ENCODE results near the gene MAD1L1. TPM values are rescaled to one million over a fixed set of nuclear protein-coding genes. Genes with fewer than 3 reads are reported as not detected.

The MAD1L1 gene
- total and polyA plus RNA-seq, 7 experiments from 2014 or later: 112 to 314 (median 136) TPM

- no peak overlapping the region for H3K27ac ChIP-seq (ENCODE audit: low read depth, low read length)
- peaks cover 0 to 70% (median 0%) of the 10 kb centered on the region in 3 experiments for H3K36me3 ChIP-seq (ENCODE audit: control insufficient read depth in 2 of 3, insufficient read depth in 3 of 3, low read length in 3 of 3)
- no peak overlapping the region for H3K4me3 Mint-ChIP-seq
- POLR2A ChIA-PET: no interaction called here
- H3K9me3 ChIP-seq (ENCODE audit: control insufficient read depth in 2 of 3, low read length in 3 of 3): no peaks in the 10 kb centered on the region
- no peaks in the 10 kb centered on the region for H3K4me1 ChIP-seq (ENCODE audit: control insufficient read depth in 2 of 2, insufficient read depth in 2 of 2, low read length in 2 of 2)
- H3K9me3 Mint-ChIP-seq: no peaks in the 10 kb centered on the region
- intact Hi-C loops (cut with micrococcal nuclease): no loop called here
- CTCF ChIA-PET: no interaction called here
- peaks cover 0 to 6% (median 0%) of the 10 kb centered on the region in 5 donors for H3K36me3 Mint-ChIP-seq
- H3K27ac Mint-ChIP-seq: peak overlapping the region in 4 of 9 donors; percentile 25 to 56 (median 34)
- no peak overlapping the region for H3K4me3 ChIP-seq (ENCODE audit: low read length)
- DNase-seq: no peak
- H3K4me1 Mint-ChIP-seq: peaks cover 2 to 24% (median 7%) of the 10 kb centered on the region in 7 donors
- no peaks in the 10 kb centered on the region for H3K27me3 ChIP-seq (ENCODE audit: control insufficient read depth in 2 of 2, insufficient read depth in 2 of 2, low read length in 2 of 2)
- H3K27me3 Mint-ChIP-seq: no peaks in the 10 kb centered on the region
- ATAC-seq: no peak
Observed at GRCh38 chr7:1910081-1910685, 322.6 kb downstream of the MAD1L1 start.

- intact Hi-C loops (cut with micrococcal nuclease): no loop called here
Observed at GRCh38 chr7:1909476-1909875, 323.3 kb downstream of the MAD1L1 start.

GRCh38 chr7:1908823-1909420 is 323.8 kb downstream of the MAD1L1 start:
- Histone ChIP-seq H3K36me3 (ENCODE audit: control insufficient read depth in 2 of 3, insufficient read depth in 3 of 3, low read length in 3 of 3) (peaks cover 0 to 60% (median 0%) of the 10 kb centered on the region in 3 experiments), H3K4me1 (ENCODE audit: control insufficient read depth in 2 of 2, insufficient read depth in 2 of 2, low read length in 2 of 2) (no peaks in the 10 kb centered on the region), H3K4me3 (ENCODE audit: low read length) (no peak overlapping the region), H3K9me3 (ENCODE audit: control insufficient read depth in 2 of 3, low read length in 3 of 3) (no peaks in the 10 kb centered on the region), H3K27ac (ENCODE audit: low read depth, low read length) (no peak overlapping the region), H3K27me3 (ENCODE audit: control insufficient read depth in 2 of 2, insufficient read depth in 2 of 2, low read length in 2 of 2) (no peaks in the 10 kb centered on the region)
- Mint-ChIP-seq H3K4me3 (no peak overlapping the region), H3K27me3 (no peaks in the 10 kb centered on the region), H3K27ac (peak overlapping the region in 2 of 9 donors; percentile 26 to 74), H3K9me3 (no peaks in the 10 kb centered on the region), H3K36me3 (peaks cover 0 to 5% (median 0%) of the 10 kb centered on the region in 5 donors), H3K4me1 (peaks cover 2 to 24% (median 7%) of the 10 kb centered on the region in 7 donors)
- ChIA-PET CTCF (no interaction called here), POLR2A (no interaction called here)
- intact Hi-C loops (cut with micrococcal nuclease): no loop called here
- ATAC-seq: no peak
- no peak for DNase-seq

More at GRCh38 chr7:1909476-1909875, 323.3 kb downstream of the MAD1L1 start:
- H3K4me1 Mint-ChIP-seq: peaks cover 2 to 24% (median 7%) of the 10 kb centered on the region in 7 donors
- H3K4me1 ChIP-seq (ENCODE audit: control insufficient read depth in 2 of 2, insufficient read depth in 2 of 2, low read length in 2 of 2): no peaks in the 10 kb centered on the region
- H3K27ac ChIP-seq (ENCODE audit: low read depth, low read length): no peak overlapping the region
- H3K4me3 ChIP-seq (ENCODE audit: low read length): no peak overlapping the region
- H3K27ac Mint-ChIP-seq: peak overlapping the region in 4 of 9 donors; percentile 17 to 42 (median 26)
- peaks cover 0 to 66% (median 0%) of the 10 kb centered on the region in 3 experiments for H3K36me3 ChIP-seq (ENCODE audit: control insufficient read depth in 2 of 3, insufficient read depth in 3 of 3, low read length in 3 of 3)
- no peaks in the 10 kb centered on the region for H3K27me3 ChIP-seq (ENCODE audit: control insufficient read depth in 2 of 2, insufficient read depth in 2 of 2, low read length in 2 of 2)
- no peak for DNase-seq
- POLR2A ChIA-PET: no interaction called here
- H3K9me3 Mint-ChIP-seq: no peaks in the 10 kb centered on the region
- H3K9me3 ChIP-seq (ENCODE audit: control insufficient read depth in 2 of 3, low read length in 3 of 3): no peaks in the 10 kb centered on the region
- H3K36me3 Mint-ChIP-seq: peaks cover 0 to 5% (median 0%) of the 10 kb centered on the region in 5 donors
- H3K27me3 Mint-ChIP-seq: no peaks in the 10 kb centered on the region
- ATAC-seq: no peak
- no peak overlapping the region for H3K4me3 Mint-ChIP-seq
- CTCF ChIA-PET: no interaction called here

GRCh38 chr7:1907751-1908365 is 324.9 kb downstream of the MAD1L1 start:
- H3K27ac ChIP-seq (ENCODE audit: low read depth, low read length): no peak overlapping the region
- peaks cover 0 to 50% (median 0%) of the 10 kb centered on the region in 3 experiments for H3K36me3 ChIP-seq (ENCODE audit: control insufficient read depth in 2 of 3, insufficient read depth in 3 of 3, low read length in 3 of 3)
- intact Hi-C loops (cut with micrococcal nuclease): no loop called here
- Mint-ChIP-seq H3K27ac (peak overlapping the region in 2 of 9 donors; percentile 45 to 74), H3K4me3 (no peak overlapping the region), H3K9me3 (no peaks in the 10 kb centered on the region), H3K4me1 (peaks cover 0 to 24% (median 6%) of the 10 kb centered on the region in 7 donors), H3K27me3 (no peaks in the 10 kb centered on the region), H3K36me3 (peaks cover 0 to 4% (median 0%) of the 10 kb centered on the region in 5 donors)
- H3K27me3 ChIP-seq (ENCODE audit: control insufficient read depth in 2 of 2, insufficient read depth in 2 of 2, low read length in 2 of 2): no peaks in the 10 kb centered on the region
- no peak for DNase-seq
- ChIA-PET POLR2A (no interaction called here), CTCF (no interaction called here)
- no peaks in the 10 kb centered on the region for H3K9me3 ChIP-seq (ENCODE audit: control insufficient read depth in 2 of 3, low read length in 3 of 3)
- no peaks in the 10 kb centered on the region for H3K4me1 ChIP-seq (ENCODE audit: control insufficient read depth in 2 of 2, insufficient read depth in 2 of 2, low read length in 2 of 2)
- no peak for ATAC-seq
- H3K4me3 ChIP-seq (ENCODE audit: low read length): no peak overlapping the region

DNA sequence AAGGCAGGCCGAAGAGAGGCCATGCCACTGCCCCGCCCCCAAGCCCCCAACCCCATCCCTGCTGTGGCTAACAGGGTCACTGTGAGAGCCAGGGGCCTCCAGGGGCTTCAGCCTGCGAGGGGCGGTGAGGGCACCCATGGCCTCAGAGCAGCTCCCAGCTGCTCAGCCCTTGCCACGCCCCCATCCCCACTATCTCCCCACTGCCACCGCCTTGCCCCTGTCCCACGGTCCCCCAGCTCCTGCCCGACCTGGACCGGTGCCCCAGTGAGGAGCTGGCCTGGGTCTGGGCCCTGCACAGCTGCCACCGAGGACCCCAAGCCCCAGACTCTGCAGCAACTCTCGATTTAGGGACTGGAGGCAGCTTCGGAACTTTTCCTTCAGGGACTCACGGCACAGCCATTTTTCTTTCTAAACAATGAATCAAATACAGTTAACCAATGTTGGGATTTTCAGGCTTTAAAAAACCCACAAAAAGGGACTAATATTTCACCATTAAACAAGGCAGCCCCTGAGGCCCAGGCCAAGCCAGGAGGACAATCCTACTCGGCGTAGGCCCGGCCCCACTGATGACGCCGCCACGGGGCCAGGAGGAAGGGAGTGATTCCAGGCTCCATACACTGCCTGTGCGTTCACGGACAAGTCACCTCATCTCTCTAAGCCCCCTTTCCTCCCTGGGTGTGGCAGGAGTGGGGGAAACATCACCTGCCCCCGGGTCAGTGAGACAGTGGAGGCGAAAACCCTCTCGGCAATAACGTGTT is 325.6 kb downstream of the MAD1L1 start:
- ATAC-seq: no peak
- Histone ChIP-seq H3K9me3 (ENCODE audit: control insufficient read depth in 2 of 3, low read length in 3 of 3) (no peaks in the 10 kb centered on the region), H3K4me1 (ENCODE audit: control insufficient read depth in 2 of 2, insufficient read depth in 2 of 2, low read length in 2 of 2) (no peaks in the 10 kb centered on the region), H3K27ac (ENCODE audit: low read depth, low read length) (no peak overlapping the region), H3K4me3 (ENCODE audit: low read length) (no peak overlapping the region), H3K36me3 (ENCODE audit: control insufficient read depth in 2 of 3, insufficient read depth in 3 of 3, low read length in 3 of 3) (peaks cover 0 to 47% (median 0%) of the 10 kb centered on the region in 3 experiments), H3K27me3 (ENCODE audit: control insufficient read depth in 2 of 2, insufficient read depth in 2 of 2, low read length in 2 of 2) (no peaks in the 10 kb centered on the region)
- Mint-ChIP-seq H3K4me3 (no peak overlapping the region), H3K36me3 (peaks cover 0 to 4% (median 0%) of the 10 kb centered on the region in 5 donors), H3K4me1 (peaks cover 0 to 22% (median 6%) of the 10 kb centered on the region in 7 donors), H3K27me3 (no peaks in the 10 kb centered on the region), H3K9me3 (no peaks in the 10 kb centered on the region), H3K27ac (peak overlapping the region in 2 of 9 donors; percentile 45 to 67)
- intact Hi-C loops (cut with micrococcal nuclease): no loop called here
- DNase-seq: no peak
- POLR2A ChIA-PET: no interaction called here
- CTCF ChIA-PET: no interaction called here

DNA sequence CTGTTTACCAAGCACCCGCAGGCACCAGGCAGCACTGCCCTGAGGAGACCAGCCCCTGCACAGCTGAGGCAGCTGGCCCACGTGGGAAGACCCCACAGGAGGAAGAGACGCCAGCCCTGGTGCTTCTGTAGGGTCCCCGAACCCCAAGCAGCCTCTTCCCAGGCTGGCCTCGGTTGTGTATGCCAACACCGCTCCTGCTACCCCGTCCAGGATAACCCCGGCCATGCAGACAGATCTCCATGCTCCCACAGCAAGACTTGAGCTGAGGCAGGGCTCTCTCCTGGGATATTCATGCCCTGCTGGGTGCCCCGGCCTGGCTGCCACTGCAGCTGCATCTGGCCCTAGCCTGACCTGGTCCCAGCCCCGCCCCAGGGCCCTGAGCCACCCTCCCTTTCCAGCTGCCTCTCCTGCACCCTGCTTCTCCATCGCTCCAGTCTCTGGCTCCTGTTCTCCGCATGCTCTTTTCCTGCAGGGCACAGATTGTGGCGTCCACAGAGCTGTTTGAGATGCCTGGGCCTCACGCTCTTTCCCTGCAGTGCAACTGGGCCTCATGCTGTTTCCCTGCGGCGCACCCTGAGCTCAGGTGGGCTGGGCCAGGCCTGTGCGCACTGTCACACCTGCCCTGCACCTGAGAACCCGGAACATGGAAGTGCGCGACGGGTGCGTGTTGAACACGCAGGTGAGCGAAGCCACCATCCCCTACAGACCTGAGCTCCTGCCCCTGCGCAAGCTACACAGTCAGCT is 326.5 kb downstream of the MAD1L1 start:
- no peak for DNase-seq
- CTCF ChIA-PET: no interaction called here
- Histone ChIP-seq H3K27me3 (ENCODE audit: control insufficient read depth in 2 of 2, insufficient read depth in 2 of 2, low read length in 2 of 2) (no peaks in the 10 kb centered on the region), H3K27ac (ENCODE audit: low read depth, low read length) (no peak overlapping the region), H3K4me1 (ENCODE audit: control insufficient read depth in 2 of 2, insufficient read depth in 2 of 2, low read length in 2 of 2) (no peaks in the 10 kb centered on the region), H3K36me3 (ENCODE audit: control insufficient read depth in 2 of 3, insufficient read depth in 3 of 3, low read length in 3 of 3) (peaks cover 0 to 41% (median 0%) of the 10 kb centered on the region in 3 experiments), H3K4me3 (ENCODE audit: low read length) (no peak overlapping the region), H3K9me3 (ENCODE audit: control insufficient read depth in 2 of 3, low read length in 3 of 3) (no peaks in the 10 kb centered on the region)
- Mint-ChIP-seq H3K9me3 (no peaks in the 10 kb centered on the region), H3K27me3 (no peaks in the 10 kb centered on the region), H3K27ac (peak overlapping the region in 2 of 9 donors; percentile 62 to 65), H3K4me1 (peaks cover 0 to 16% (median 5%) of the 10 kb centered on the region in 7 donors), H3K36me3 (peaks cover 0 to 4% (median 0%) of the 10 kb centered on the region in 5 donors), H3K4me3 (no peak overlapping the region)
- ATAC-seq: peak; percentile 23
- intact Hi-C loops (cut with micrococcal nuclease): no loop called here
- POLR2A ChIA-PET: no interaction called here
